ENCODE results near the gene UPP1. TPM values are rescaled to one million over a fixed set of nuclear protein-coding genes. Genes with fewer than 3 reads are reported as not detected.

Gene UPP1
- 61.2 to 93.6 TPM (median 76.2 TPM) in 5 replicates for total RNA-seq (2022; extraction: Qiagen RNA extraction)

DNA sequence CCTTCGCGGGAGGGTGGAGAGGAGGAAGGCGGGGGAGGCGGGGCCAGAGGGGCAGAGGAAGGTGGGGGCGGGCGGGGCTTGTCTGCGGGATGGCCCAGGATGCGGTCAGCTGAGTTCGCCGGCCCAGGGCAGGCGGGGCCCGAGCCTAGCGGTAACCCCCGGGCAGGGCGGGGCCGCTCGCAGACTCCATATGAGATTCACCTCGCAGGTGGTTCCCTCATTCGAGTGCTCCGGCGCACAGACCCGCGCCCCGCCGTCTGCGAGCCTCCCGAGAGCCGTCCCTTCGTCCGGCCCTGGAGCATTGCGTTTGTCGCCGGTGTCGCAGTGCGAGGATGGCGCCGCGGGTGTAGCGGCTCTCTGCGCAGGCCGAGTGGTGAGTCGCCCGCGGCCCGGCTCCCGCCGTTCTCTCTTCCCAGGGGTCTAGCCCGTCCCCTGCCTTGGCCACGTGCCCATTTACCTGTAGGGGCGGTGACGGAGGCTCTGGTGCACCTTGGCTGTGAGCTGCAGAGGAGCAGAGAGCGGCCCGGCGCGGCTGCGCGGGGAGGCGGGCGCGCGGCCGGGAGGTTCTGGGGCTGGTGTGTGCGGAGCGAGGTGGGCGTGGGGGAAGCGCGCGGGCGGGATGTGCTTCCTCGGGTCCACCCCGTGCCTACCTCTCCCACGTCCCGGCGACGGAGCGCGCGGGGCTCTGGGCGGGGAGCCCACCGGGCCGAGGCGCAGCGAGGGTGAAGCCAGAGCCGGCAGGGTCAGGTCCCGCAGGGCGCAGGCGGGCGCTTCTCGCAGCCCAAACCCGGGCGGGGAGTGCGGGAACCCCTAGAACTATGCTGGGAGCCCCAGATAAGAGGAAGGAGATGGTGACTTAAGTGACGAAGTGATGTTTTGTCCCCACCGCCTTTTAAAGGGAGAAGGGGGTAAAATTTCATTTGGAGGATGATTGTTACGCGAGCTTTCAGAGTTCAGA is at the start of gene UPP1:
UPP1 (plus strand) TSS at position 220 of the 958 bp plus-strand sequence. CDS start 5,519 bp downstream, outside the sequence.

Other genes with a start within 250 kb of the UPP1 start
- 0.08 to 0.30 TPM (median 0.14 TPM) in 5 replicates for gene PKD1L1, start 140.8 kb upstream of the UPP1 start, total RNA-seq (2022; extraction: Qiagen RNA extraction)
- gene HUS1, start 109.7 kb upstream of the UPP1 start, total RNA-seq (2022; extraction: Qiagen RNA extraction) = 13.3 to 20.5 TPM (median 17.7 TPM) in 5 replicates
- gene SUN3, start 60.2 kb upstream of the UPP1 start, total RNA-seq (2022; extraction: Qiagen RNA extraction) = 0.09 to 0.32 TPM in 2 of 5 replicates, not detected in the others
- gene C7orf57, start 53.7 kb upstream of the UPP1 start, total RNA-seq (2022; extraction: Qiagen RNA extraction) = 0.12 to 0.31 TPM (median 0.26 TPM) in 5 replicates
- gene ABCA13, start 82.2 kb downstream of the UPP1 start, total RNA-seq (2022; extraction: Qiagen RNA extraction) = 0.06 to 0.14 TPM (median 0.06 TPM) in 5 replicates